Vagina (tissue), 2 donors: ENCODE measurements around the gene TMEM219.

Experiments
- CTCF ChIP-seq, 3 experiments: fragments of 450-650 bp in 2 of 3; fragments of 200-600 bp in 1 of 3; sonication (generic) in 1 of 3; IDR thresholded peaks; one replicate each; pipeline ENCODE4 v1.5.1; 2017 to 2019; ENCODE audit warnings: antibody characterized with exemption in 3 of 3, mild to moderate bottlenecking in 2 of 3, moderate library complexity in 2 of 3
- POLR2A ChIP-seq, 2 donors: fragments of 450-650 bp; IDR thresholded peaks; one replicate each; pipeline ENCODE4 v1.6.1; 2017; ENCODE audit warnings: antibody characterized with exemption in 2 of 2, mild to moderate bottlenecking in 2 of 2, moderate library complexity in 2 of 2
- POLR2AphosphoS5 ChIP-seq, 2 donors: sonication (generic); formaldehyde crosslinking; IDR thresholded peaks; one replicate each; pipeline ENCODE4 v1.9.0; 2017; ENCODE audit warnings: antibody characterized with exemption in 2 of 2, mild to moderate bottlenecking in 2 of 2, low read depth in 1 of 2; ENCODE audit not compliant: insufficient read depth in 1 of 2

GRCh38 chr16:29959293-29959692 lies 2.6 kb upstream of the TMEM219 start:
- TF ChIP-seq POLR2A (IDR thresholded peaks at IDR 0.05) (no peak), POLR2AphosphoS5 (IDR thresholded peaks at IDR 0.05; ENCODE audit: insufficient read depth in 1 of 2, low read depth in 1 of 2) (no peak), CTCF (IDR thresholded peaks at IDR 0.05) (no peak)
